A673 (cell line): ENCODE results near the gene B9D1. TPM values are rescaled to one million over a fixed set of nuclear protein-coding genes. Genes with fewer than 3 reads are reported as not detected.

ENCODE experiments used
- BruUV-seq: library from RNA; stranded (reverse); fragments of 400-500 nt; replicated peaks from 2 replicates; lab custom pipeline; 2021; lab: Mats Ljungman, UMichigan
- CTCF ChIA-PET: fragments of 300-600 bp; sonication (Branson Sonifier 250); formaldehyde crosslinking; loops from one replicate; lab custom pipeline; 2022; ENCODE audit warnings: antibody characterized with exemption; lab: Charles Lee
- POLR2A ChIA-PET: fragments of 300-600 bp; sonication (Branson Sonifier 250); formaldehyde crosslinking; loops from one replicate; lab custom pipeline; 2022; ENCODE audit warnings: antibody characterized with exemption; ENCODE audit not compliant: low non-redundant PET; lab: Charles Lee
- DNase-seq: peaks from one replicate; pipeline ENCODE4 v3.0.0-alpha.2; 2015; ENCODE audit warnings: low spot score
- H3K27ac ChIP-seq: fragments of 200-600 bp; sonication (generic); 2 replicates; pipeline ENCODE4 v1.5.1; 2016; ENCODE audit warnings: mixed run types, low read depth, mild to moderate bottlenecking, mixed read lengths, antibody characterized with exemption, low read length; ENCODE audit not compliant: poor library complexity, severe bottlenecking
- H3K27me3 ChIP-seq: fragments of 200-600 bp; sonication (generic); replicated peaks from 2 replicates; pipeline ENCODE4 v1.6.1; 2017; ENCODE audit warnings: mixed run types, low read depth, mild to moderate bottlenecking, mixed read lengths, antibody characterized with exemption, low read length; ENCODE audit not compliant: insufficient read depth, poor library complexity
- H3K36me3 ChIP-seq: fragments of 200-600 bp; sonication (generic); 2 replicates; pipeline ENCODE4 v1.6.1; 2016; ENCODE audit warnings: mixed run types, mild to moderate bottlenecking, mixed read lengths, antibody characterized with exemption, low read length; ENCODE audit not compliant: insufficient read depth, poor library complexity, severe bottlenecking
- H3K4me1 ChIP-seq: fragments of 200-600 bp; sonication (generic); 2 replicates; pipeline ENCODE4 v1.6.1; 2017; ENCODE audit warnings: mixed run types, mild to moderate bottlenecking, mixed read lengths, antibody characterized with exemption, low read length; ENCODE audit not compliant: insufficient read depth, poor library complexity, severe bottlenecking
- H3K4me3 ChIP-seq: fragments of 200-600 bp; sonication (generic); 2 replicates; pipeline ENCODE4 v1.5.1; 2016; ENCODE audit warnings: low read depth, mixed run types, mild to moderate bottlenecking, mixed read lengths, low read length; ENCODE audit not compliant: poor library complexity, severe bottlenecking
- H3K9me3 ChIP-seq: fragments of 200-600 bp; sonication (generic); 2 replicates; pipeline ENCODE4 v1.6.1; 2016; ENCODE audit warnings: mixed run types, low read depth, mild to moderate bottlenecking, mixed read lengths, antibody characterized with exemption, low read length; ENCODE audit not compliant: poor library complexity, severe bottlenecking
- EZH2 ChIP-seq: fragments of 200-600 bp; sonication (generic); IDR thresholded peaks from 2 replicates; pipeline ENCODE4 v1.6.1; 2017; ENCODE audit warnings: borderline replicate concordance, low read depth, mild to moderate bottlenecking, mixed read lengths, antibody characterized with exemption, low read length; ENCODE audit not compliant: poor library complexity, severe bottlenecking
- intact Hi-C: fragments of 100-400 bp; cut with micrococcal nuclease; formaldehyde crosslinking; loops from one replicate; pipeline ENCODE4 v1.10.0; 2022; ENCODE audit not compliant: unreplicated experiment
- total RNA-seq: library from RNA; stranded (reverse); gene quantifications from 2 replicates; pipeline ENCODE4 v1.2.3, GENCODE V29; 2021
- TF ChIP-seq, protein P1 (sequence below): fragments of 300-800, 200-600 bp; sonication (generic); conservative IDR thresholded peaks from 2 replicates; pipeline ENCODE4 v1.5.1; 2017; ENCODE audit warnings: low read depth, mild to moderate bottlenecking, antibody characterized with exemption, low read length, moderate library complexity, mixed read lengths

Gene B9D1
- total RNA-seq, 1 experiment from 2014 or later: 37.0 TPM

DNA sequence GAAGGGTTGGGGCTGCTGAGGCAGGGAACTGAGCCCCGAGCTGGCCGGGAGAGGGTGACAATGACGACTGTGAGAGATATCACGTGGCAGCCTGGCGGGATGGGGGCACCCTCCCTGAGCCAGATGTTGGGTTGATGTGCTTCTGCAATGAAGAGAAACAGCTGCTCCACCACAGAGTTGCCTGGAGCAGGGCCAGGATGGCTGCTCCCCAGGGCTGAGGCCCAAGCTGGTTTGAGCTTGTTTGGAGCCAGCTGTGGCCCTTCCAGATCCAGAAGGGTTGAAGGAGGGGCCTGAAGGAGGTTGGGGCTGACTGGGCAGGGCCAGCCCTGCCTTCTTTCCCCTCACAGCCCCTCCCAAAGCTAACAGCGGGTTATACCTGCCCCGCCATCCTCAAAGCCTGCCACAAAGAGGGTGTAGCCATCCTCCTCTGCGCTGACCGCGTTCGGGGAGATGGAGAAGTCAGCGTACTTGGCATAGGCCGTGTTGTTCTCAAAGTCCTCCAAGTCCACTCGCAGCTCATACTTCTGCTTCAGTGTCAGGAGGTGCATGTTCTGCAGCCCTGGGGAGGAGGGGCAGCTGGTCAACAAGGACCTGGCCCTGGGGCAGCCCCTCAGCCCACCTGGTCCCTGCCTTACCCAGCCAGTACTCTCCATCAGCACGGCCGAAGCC lies 22.3 kb upstream of the B9D1 start:
- Histone ChIP-seq H3K36me3 (peaks cover 55% of the 10 kb centered on the region), H3K4me3 (peak overlapping the region; percentile 54), H3K27me3 (no peaks in the 10 kb centered on the region), H3K9me3 (no peaks in the 10 kb centered on the region), H3K27ac (peak overlapping the region; percentile 93), H3K4me1 (peaks cover 60% of the 10 kb centered on the region)
- POLR2A ChIA-PET: interaction anchor here (0.5 kb wide), 1 partner anchor 27 kb away, joined by 7 read pairs; no protein-coding TSS in a partner anchor
- TF ChIP-seq, protein P1, sequence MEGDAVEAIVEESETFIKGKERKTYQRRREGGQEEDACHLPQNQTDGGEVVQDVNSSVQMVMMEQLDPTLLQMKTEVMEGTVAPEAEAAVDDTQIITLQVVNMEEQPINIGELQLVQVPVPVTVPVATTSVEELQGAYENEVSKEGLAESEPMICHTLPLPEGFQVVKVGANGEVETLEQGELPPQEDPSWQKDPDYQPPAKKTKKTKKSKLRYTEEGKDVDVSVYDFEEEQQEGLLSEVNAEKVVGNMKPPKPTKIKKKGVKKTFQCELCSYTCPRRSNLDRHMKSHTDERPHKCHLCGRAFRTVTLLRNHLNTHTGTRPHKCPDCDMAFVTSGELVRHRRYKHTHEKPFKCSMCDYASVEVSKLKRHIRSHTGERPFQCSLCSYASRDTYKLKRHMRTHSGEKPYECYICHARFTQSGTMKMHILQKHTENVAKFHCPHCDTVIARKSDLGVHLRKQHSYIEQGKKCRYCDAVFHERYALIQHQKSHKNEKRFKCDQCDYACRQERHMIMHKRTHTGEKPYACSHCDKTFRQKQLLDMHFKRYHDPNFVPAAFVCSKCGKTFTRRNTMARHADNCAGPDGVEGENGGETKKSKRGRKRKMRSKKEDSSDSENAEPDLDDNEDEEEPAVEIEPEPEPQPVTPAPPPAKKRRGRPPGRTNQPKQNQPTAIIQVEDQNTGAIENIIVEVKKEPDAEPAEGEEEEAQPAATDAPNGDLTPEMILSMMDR: no peak
- no peak for TF ChIP-seq EZH2
- DNase-seq: peak; percentile 93
- intact Hi-C loops: no loop called here
- CTCF ChIA-PET: interaction anchor here (0.9 to 1.2 kb wide), 2 partner anchors 22 to 62 kb away, joined by 3 to 7 read pairs; partner anchors contain the start of gene B9D1
- no TSS peak for BruUV-seq

- Histone ChIP-seq H3K9me3 (no peaks in the 10 kb centered on the region), H3K4me1 (peaks cover 50% of the 10 kb centered on the region), H3K36me3 (peaks cover 58% of the 10 kb centered on the region), H3K27me3 (no peaks in the 10 kb centered on the region), H3K27ac (peak overlapping the region; percentile 93), H3K4me3 (peak overlapping the region; percentile 54)
- BruUV-seq: TSS peak; percentile 53
- TF ChIP-seq, protein P1: no peak
- TF ChIP-seq EZH2: no peak
- ChIA-PET CTCF (interaction anchor here (0.9 to 1.2 kb wide), 2 partner anchors 21 to 63 kb away, joined by 3 to 7 read pairs; partner anchors contain the start of gene B9D1), POLR2A (interaction anchor here (0.5 to 0.6 kb wide), 2 partner anchors 26 to 28 kb away, joined by 3 to 7 read pairs; no protein-coding TSS in a partner anchor)
- DNase-seq: no peak
- intact Hi-C loops: no loop called here
Observed at GRCh38 chr17:19383681-19384470, 21.4 kb upstream of the B9D1 start.

DNA sequence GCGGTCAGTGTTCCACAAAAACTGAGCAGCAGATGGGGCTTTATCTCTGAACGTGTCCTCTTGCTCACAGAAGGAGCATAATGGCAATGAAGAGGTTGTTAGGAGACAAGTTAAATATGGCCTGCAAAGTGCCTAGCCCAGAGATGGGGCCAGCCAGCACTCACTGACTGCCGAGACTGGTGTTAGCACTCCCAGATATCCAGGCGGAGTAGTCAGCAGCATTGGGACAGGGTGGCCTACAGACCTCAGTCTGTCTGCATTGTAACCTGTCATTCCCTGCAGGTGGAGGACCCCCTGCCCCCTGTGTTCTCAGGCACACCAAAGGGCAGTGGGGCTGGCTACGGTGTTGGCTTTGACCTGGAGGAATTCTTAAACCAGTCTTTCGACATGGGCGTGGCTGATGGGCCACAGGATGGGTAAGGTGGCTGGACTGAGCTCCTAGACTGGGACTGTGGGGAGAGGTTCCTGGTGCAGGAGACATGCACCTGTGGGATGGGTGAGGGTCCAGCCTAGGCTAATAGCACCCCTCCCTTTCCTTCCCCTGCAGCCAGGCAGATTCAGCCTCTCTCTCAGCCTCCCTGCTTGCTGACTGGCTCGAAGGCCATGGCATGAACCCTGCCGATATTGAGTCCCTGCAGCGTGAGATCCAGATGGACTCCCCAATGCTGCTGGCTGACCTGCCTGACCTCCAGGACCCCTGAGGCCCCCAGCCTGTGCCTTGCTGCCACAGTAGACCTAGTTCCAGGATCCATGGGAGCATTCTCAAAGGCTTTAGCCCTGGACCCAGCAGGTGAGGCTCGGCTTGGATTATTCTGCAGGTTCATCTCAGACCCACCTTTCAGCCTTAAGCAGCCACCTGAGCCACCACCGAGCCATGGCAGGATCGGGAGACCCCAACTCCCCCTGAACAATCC lies 20.3 kb upstream of the B9D1 start:
- ChIA-PET POLR2A (no interaction called here), CTCF (no interaction called here)
- no peak overlapping the region for H3K4me3 ChIP-seq
- peak overlapping the region; percentile 32 for H3K27ac ChIP-seq
- DNase-seq: no peak
- no peaks in the 10 kb centered on the region for H3K9me3 ChIP-seq
- BruUV-seq: no TSS peak
- peaks cover 39% of the 10 kb centered on the region for H3K4me1 ChIP-seq
- no peaks in the 10 kb centered on the region for H3K27me3 ChIP-seq
- peaks cover 58% of the 10 kb centered on the region for H3K36me3 ChIP-seq
- TF ChIP-seq, protein P1: no peak
- TF ChIP-seq EZH2: no peak
- intact Hi-C loops: no loop called here
